HG03342 (cell line): ENCODE measurements around the gene MARK2.

Experiments
- ATAC-seq: cut with Tn5 transposase; IDR thresholded peaks from one replicate; pipeline ENCODE4 v1.9.1; 2021; ENCODE audit warnings: mild to moderate bottlenecking, moderate library complexity; ENCODE audit not compliant: unreplicated experiment

MARK2 gene

DNA sequence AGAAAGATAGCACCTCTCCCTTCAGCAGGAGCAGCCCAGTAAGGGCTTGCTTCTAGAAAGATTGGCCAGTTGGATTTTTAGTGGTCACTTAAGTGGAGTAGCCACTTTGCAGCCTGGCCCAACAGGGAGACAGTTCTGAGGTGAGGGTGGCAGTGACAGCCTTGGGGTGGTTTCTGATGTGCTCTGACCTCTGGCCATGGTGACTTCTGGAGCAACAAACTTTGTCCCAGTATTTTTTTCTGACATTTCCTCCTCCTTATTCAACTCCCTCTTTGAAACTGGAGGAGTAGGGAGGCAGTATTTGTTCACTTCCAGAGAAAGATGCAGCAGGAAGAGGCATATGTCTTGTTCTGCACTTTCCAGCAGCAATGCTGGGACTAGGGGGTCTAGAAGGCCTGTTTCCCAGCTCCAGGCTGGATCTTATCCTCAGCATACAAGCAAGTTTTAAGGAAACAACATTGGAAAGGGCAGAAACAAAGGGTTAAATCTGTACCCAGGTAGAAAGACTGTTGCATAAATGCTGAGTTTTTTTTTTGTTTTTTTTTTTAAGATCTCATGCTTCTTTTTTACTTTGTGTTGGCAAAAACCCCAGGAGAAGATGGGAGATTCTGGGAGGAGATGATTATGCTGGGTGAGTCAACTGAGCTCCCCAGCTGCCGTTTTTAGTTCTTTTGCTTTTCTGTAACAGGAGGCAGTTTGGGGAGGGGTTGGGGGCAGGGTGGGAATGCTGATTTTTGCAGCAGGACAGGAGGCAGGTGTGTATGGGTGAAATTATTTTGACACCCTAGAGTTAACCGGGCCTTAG lies 40.9 kb downstream of the MARK2 start:
- ATAC-seq, result no peak

DNA sequence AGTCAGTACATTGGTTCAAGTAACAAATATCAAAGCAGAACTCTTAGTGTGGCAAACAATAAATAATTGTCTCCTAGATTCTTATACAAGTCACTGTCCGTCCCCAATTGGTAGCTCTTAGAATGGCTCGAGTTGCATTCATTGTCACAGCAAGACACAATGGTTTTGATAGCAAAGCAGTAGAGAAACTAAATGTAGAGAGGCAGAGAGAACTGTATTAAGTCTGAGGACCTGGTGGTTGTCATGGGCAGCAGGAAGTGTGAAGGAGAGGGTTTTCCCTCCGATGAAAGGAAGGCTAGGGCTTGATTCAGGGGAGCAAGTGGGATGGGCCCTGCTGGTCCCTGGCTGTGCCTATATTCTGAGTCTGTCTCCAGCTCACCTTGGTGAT lies 41.5 kb downstream of the MARK2 start:
- no peak for ATAC-seq

DNA sequence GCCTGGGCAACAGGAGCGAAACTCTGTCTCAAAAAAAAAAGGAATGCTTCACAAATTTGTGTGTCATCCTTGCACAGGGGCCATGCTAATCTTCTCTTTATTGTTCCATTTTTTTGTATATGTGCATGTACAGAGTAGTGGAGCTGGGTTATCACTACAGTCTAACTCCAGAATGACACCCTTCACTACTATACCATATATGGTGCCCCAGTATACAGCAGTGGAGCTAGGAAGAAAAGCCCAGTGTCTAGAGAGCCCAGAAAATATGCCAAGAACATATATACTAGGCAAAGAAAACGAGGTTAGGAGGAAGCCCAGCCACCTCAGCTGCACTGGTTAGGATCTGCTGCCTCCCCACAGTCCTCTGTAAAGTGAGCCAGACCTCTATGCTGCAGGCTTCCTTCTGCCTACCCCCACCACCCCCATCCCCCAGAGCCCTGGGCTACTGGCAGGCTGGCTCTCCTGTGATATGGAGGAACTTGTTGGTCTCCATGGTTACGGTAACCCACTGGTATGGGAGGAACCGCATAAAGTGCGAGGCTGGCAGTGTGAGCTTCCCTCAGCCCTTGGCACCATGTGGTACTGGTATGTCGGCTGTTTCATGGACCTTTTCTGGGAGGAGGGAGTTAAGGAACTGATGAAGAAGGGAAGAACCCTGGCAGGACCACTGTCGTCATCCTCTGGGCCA lies 43.8 kb downstream of the MARK2 start:
- ATAC-seq, result no peak

DNA sequence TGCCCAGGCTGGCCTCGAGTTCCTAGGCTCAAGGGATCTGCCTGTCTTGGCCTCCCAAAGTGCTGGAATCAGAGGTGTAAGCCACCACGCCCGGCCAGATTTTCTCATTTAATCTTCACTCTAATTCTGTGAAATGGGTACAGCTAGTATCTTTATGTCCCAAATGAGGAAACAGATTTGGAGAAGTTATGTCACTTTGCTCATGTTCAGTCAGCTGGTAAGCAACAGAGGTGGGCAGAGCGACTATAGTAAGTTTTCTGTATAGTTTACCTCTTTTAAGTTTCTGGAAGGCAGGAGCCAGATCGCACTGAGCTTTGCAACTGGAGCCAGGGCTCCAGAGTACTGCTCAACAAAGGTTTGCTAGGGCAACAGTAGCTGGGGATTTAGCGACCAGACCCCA lies 44.9 kb downstream of the MARK2 start:
- ATAC-seq, result no peak

DNA sequence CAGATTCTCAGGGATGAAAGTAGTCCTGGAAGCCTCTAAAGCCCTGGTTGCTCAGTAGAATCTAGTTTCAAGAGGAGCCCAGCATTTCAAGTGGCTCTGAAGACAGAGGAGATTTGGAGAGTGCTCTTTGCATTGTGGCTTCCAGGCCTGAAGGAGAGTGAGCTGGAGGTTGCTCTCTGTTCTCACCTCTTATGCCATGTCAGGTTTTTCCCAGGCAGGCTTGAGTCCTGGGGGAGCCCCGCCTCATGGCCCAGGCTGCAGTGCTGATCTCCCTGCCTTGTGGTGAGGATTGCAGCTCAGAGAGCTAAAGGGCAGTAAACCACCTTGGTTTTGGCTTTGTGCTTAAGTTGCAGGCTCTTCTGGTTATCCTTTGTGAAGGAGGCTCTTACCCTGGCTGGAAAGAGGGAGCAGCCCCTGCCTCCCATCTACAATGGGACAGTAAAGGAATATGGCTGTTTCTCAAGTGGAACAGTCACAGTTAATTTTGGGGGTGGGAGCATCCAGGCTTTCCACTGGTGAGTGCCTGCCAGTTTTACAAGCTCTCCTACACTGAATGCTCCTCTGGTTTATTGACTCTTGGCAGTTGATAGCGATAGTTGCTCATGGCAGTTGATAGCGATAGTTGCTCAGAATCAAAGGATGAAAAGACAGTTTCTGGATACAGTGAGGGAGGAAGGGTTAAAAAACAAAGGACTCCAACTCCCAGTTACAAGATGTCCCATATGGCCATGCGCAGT lies 45.5 kb downstream of the MARK2 start:
- no peak for ATAC-seq

DNA sequence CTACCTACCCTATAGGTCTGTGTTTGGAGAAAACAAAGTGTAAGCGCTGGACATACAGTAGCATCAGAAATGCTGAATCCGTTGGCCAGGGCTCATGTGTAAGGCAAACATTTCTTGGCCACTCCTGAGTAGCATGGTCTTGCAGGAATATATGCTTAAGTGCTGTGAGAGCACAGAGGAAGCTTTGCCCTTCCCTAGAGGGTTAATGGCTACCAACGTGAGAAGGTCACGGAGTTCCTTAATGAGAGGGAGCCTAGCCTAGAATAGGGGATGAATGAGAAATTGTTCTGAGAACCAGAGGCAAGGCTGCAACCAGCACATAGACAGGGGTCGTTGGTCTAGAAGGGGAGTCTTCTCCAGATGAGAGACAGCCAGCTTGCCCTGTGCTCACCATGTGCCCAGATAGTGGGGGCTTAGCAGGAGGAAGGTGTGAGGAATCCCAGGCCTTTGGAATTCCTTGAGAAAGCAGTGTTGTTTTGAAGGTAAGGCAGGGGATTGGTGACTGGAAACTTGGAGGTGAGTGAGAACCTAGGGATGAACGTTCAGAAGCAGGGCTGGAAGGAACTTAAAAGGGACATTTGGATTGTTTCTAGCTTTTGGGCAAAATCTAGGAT lies 48.6 kb downstream of the MARK2 start:
- no peak for ATAC-seq

DNA sequence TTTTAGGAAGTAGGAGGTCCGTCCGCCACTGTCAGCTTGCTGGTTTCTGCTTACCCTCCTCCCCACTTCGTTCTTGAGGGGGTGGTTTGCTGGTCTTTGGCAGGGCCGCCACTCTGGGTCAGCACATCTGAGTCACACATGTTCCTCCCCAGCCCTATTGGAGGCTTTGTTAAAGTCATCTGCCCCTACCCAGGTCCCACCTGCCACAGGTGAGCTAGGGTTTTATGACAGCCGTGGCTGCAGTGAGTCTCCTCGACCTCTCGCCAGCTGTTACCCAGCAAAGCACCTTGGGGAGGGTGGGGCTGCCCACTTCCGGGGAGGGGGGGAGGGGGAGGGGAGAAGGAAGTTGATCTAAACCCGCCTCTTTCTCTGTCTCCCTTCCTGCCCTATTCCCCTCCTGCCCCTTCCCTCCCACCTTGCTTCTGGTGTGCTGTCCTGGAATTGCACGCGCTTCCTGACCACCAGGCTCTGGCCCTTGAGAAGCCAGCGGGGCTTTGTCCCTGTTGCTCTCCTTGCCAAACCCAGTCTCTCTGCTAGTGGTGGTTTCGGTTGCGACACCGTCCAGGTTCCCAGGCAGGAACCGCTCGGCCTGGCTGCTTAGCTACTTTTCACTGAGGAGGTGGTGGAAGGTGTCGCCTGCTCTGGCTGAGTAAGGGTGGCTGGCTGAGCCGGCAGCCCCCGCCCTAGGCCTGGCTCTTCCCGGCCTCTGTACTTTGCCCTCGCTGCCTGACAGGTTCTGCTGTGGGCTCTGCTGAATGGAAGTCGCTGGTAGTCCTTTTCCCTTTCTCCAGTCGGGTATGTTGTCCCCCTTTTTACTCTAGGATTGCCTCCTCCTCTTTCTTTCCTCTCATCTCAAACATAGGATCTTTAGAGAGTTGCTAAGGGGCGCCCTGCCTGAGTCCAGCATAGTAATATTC lies 49.5 kb downstream of the MARK2 start:
- ATAC-seq, result peak; percentile 57

DNA sequence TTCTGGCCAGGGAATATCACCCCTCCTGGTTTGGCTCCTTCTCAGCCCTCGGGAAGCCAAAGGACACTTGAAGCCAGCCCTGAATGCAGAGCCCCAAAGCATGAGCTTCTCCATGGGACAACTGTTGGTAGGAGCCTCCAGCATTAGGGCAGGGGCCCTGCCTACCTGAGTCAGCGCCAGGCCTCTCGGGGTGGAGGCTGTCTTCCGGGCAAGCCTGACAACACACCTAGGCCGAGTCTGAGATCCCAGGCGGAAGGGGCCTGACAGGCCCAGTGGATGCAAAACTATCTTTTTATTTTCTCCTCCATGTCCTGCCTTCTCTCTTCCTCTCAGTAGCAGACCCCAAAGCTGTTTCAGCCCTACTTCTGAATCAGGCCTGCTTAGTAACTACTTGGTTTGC lies 50.4 kb downstream of the MARK2 start:
- ATAC-seq, result no peak

DNA sequence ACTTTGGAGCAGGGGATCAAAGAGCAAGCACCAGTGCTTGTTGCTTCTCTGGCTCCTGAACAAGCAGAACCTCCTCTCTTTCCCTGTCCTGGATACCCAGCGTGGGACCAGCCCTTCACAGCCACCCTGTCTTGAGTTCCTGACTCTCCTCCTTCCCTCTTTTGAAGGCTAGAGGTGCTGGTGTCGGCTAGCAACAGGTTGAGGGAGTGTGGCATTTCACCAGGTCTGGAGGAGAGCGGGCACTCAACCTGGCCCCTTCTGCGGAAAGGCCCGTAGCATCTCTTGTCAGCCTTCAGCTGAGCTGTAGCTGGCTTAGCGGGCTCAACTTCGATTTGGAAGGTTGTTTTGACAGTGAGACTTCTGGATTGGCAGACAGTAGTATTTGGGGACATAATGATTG lies 51.5 kb downstream of the MARK2 start:
- ATAC-seq, result no peak

DNA sequence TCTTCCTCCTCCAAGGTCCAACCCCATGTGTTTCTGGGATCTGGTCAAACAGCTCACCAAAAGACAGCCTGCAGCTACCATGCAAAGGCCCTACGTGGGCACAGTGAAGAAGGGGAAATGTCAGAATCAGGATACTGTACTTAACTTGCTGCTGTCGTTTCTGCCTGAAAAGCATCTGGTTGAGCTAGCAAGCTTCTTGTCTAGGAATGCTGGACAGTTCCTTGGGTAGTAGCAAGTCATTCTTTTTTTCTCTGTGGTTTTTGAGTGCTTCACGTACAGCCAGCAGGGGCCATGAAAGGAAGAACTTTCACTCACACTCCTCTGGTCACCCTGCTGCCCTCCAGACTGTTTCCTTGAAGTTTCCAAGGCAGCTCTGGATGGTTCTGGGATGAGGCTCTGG lies 53.3 kb downstream of the MARK2 start:
- no peak for ATAC-seq

DNA sequence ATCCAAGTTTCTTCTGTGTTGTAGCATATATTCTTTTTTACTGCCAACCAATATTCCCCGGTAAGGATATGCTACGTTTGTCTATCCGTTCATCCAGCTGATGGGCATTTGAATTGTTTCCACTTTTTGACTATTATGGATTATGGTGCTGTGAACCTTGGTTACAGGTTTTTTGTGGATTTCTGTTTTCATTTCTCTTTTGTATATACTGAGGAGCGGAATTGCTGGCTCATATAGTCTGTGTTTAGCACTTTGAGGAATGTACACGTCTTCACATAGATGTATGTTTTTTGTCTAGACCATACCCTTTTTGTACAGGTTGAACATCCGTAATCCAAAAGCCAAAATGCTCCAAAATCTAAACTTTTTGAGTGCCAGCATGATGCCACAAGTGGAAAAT lies 54.4 kb downstream of the MARK2 start:
- no peak for ATAC-seq

DNA sequence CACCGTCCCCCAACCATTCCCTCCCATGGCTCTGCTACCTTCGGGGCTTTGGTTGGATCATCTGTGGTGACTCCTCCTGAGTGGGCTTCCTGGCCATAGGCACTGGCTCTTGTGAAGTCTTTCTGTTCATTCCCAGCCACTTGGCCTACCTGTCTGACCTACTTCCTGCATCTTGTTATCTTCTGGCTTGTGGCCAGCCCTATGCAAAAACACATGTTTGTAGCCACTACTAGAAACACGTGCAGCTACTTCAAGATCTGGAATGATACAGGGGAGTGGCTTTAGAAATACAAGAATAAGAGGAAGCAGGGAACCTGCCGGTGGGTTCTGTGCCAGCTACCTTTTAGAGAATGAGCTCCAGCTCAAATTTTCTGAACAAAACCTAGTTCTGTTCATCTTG lies 57.2 kb downstream of the MARK2 start:
- ATAC-seq, result no peak

DNA sequence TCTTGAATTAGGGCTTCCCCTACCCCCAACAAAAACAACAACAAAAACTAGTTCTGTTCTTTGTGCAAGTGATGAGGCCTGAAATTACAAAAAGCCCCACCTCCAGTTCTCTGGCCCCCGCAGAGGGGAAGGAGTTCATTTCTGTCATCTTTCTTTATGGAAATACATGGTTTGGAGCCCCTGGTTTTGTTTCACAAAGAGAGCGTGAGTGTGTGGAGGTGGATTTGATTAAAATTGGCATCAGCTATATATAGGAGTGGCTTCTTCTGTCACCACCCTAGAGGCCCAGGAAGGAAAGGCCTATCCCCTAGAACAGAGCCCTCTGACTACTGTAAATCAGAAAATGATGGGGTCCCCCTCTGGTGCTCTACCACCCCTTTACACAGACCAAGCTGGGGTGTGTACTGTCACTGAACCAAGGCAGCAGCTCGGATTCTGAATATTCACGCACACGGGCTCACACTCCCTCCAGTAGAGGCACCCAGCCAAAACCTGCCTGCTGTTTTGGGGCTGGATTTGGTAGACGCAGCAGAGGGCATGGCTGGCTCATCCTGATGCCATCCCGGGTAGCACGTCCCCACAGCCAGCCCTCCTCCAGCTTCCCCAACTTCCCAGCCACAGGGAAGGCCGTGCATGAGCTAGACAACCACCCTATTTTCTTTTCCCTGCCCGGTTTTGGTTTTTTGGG lies 58.7 kb downstream of the MARK2 start:
- no peak for ATAC-seq

DNA sequence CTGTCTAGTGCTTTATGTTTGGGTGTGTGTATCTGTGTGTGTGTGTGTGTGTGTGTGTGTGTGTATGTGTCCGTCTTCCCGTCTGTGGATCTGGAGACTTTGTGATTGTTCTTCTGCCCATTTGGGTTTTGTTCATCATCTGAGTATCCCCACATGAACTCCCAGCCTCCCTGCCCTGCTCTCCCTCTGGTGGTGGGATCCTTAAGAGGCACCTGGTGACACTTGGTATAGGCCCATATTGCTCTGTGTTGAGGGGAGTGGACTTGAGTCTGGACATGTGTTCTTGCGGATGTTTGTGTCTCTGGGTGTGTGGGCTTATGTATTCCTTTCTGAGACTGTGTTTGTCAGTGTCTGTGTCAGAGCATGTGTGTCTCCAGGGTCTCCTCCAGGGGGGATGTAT lies 62.8 kb downstream of the MARK2 start:
- ATAC-seq, result no peak

DNA sequence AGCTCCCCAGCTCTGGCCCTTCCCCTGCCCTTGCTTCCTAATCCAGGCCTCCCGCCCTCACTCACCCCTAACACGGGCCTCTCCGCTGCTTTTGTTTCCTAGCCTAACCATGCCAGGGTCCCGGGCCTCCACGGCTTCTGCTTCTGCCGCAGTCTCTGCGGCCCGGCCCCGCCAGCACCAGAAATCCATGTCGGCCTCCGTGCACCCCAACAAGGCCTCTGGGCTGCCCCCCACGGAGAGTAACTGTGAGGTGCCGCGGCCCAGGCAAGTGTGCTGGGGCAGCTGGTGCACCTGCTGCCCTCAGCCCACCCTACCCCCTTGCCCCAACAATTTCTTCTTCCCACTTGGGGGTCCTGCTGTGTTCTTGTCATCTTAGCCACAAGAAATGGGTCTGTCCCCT lies 65.0 kb downstream of the MARK2 start:
- no peak for ATAC-seq

DNA sequence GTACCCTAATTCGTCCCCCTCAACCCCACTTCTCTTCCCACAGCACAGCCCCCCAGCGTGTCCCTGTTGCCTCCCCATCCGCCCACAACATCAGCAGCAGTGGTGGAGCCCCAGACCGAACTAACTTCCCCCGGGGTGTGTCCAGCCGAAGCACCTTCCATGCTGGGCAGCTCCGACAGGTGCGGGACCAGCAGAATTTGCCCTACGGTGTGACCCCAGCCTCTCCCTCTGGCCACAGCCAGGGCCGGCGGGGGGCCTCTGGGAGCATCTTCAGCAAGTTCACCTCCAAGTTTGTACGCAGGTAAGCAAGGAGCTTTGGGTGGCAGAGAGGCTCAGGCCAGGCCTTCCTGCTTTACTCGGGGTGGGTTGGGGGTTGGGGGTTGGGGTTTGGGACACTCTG lies 65.8 kb downstream of the MARK2 start:
- ATAC-seq, result no peak

DNA sequence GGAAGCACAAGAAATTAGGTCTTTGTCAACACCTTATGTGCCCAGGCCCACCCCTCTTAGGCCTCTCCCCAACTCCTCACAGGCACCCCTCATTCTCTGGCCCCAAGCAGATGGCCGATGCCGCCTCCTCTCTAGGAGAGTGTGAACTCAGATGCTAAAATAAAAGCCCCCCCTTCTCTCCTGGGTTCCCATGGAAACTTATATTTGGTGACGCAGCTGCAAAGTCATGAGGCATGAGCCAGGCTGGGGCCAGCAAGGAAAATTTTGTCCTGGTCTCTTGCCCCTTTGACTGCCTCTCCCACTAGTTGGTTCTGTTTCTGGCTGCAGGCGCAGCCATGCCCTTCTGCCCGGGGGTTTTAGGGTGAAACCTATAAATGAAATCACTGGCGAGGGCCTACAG lies 66.3 kb downstream of the MARK2 start:
- no peak for ATAC-seq

DNA sequence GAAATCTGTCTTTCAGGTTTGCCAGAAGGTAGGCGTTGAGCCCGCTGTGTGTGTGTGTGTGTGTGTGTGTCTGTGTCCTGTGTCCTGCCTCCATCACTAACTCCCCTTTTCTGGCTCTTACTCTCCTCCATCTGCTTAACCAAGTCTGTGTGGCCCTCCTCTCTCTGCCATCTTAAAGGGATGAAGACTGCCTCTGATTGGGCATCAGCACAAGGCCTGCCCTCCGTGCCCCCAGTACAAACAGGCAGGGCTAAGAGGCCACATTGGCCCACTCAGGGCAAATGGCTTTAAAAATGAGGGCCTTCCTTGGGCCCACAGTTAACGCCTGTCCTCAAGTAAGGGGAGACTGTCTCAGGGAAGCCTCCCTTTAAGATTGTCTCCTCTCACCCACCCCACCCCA lies 67.2 kb downstream of the MARK2 start:
- ATAC-seq, result no peak

DNA sequence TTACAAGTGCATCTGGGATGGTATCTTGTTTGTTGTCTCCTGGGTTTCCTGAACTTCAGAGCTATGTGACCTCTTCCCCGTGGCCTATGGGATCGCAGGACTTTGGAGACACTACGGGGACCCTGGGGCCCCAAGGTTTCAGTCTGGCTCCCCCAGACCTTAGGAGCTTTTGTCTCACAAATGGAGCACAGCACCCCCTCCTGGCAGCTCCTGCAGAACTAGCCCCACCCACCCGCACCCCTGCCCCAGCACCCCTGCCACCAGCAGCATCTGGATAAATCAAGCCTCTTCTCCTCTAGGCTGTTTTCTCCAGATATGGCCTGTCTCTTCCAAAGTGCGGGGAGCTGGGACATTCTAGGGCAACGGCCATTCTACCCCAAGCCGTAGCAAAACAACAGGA lies 67.7 kb downstream of the MARK2 start:
- no peak for ATAC-seq

DNA sequence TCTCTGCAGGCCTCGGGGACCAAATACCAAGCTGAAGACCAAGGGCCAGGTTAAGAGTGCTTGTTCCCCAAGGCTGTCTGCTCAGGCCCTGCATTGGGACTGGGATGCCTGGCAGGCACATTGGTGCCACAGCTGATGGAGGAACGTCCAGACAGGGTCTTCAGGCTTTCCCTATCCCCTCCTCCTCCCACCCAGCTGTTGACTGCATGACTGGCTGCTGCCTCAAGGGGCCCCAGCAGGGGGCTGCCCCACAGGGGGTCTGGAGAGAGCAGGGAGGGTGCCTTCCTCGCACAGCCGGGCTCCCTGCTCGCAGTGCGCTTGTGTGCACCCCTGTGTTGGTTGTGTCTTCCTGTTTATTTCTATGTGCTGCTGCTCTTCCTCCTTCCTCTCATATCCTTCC lies 68.2 kb downstream of the MARK2 start:
- no peak for ATAC-seq
